ENCODE results near the gene PTP4A2.
"Not testable (repeated sequence)": the region's sequence is repeated elsewhere in the genome, so short reads cannot be mapped to it uniquely, and the experiment has no call there.

PTP4A2 gene

GRCh38 chr1:31902510-31902860 is 35.7 kb downstream of the PTP4A2 start:
- DNase-seq (ENCODE audit: low read depth, low spot score), result no peak
- H3K4me3 ChIP-seq (ENCODE audit: low read length), result no peak overlapping the region

DNA sequence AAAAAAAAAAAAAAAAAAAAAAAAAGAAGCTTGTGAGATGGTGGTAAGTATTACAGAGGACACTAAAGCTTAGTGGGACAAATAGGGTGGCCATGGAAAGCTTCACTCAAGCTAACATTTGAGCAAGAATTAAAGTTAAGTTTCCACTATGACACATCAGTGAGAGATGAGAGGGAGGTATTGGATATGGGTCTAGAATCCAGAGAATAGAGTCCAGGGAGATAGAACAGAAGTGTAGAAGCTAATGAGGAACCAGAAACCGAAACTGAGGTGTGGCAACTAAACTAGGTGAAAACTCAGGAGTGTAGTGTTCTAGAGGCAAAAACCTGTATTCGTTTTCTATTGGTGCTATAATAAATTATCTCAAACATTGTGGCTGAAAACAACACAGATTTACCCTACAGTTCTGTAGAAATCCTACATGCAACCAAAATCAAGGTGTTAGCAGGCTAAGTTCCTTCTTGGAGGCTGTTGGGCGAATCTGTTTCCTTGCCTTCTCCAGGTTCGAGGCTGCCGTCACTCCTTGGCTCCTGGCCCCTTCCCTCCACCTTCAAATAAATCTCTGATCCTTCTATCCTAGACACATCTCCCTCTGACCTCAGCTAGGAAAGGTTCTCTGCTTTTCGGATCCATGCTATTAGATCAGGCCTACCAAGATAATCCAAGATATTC is 36.2 kb downstream of the PTP4A2 start:
- H3K4me3 ChIP-seq (ENCODE audit: low read length), result no peak overlapping the region
- DNase-seq (ENCODE audit: low read depth, low spot score), result no peak

DNA sequence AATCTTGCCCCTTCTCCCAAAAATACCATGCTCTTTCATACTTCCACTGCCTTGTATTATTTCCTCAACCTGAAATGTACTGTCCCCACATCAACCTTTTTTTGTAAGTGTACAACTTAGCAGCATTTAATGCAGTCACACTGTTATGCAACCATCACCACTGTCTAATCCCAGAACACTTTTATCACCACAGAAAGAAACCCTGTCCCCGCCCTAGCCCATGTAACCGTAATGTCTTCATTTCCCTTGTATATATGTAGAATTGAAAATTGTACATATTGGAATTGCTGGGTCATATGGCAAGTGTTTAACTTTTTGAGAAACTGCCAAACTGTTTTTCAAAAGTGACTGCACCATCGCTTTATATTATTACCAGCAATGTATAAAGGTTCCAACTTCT is 37.4 kb downstream of the PTP4A2 start:
- DNase-seq (ENCODE audit: low read depth, low spot score), result no peak
- H3K4me3 ChIP-seq (ENCODE audit: low read length), result no peak overlapping the region

DNA sequence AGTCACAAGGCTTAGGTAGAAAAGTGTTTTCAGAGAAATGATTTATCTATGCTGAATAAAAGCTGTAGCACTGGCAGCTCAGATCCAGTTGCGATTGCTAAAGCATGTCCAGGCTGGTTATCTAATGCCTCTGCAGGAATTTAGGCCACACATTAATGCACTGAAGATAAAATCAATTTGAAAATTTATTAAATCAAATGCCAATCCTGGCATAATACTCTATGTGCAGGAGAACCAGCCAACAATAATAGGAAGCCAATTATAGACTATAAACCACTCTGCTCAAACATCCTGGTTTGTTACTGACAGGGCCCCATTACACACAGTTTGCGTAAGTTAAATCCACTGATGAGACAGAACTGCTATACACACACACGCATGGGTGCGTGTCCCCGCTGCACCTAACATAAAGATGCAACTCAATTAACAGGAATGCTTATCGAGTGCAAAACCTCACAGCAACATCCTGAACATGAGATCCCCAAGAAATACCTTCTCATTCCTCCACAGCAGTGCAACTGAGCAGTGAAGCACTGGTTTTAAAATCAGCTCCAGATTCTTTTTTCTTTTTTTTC is 40.6 kb downstream of the PTP4A2 start:
- DNase-seq (ENCODE audit: low read depth, low spot score), result no peak
- no peak overlapping the region for H3K4me3 ChIP-seq (ENCODE audit: low read length)

GRCh38 chr1:31895474-31896198 is 42.5 kb downstream of the PTP4A2 start:
- not testable (repeated sequence) for H3K4me3 ChIP-seq (ENCODE audit: low read length); DNase-seq (ENCODE audit: low read depth, low spot score)

- no peak for DNase-seq (ENCODE audit: low read depth, low spot score)
- H3K4me3 ChIP-seq (ENCODE audit: low read length), result no peak overlapping the region
These were observed 46.9 kb downstream of the PTP4A2 start for GRCh38 chr1:31891280-31891679.

DNA sequence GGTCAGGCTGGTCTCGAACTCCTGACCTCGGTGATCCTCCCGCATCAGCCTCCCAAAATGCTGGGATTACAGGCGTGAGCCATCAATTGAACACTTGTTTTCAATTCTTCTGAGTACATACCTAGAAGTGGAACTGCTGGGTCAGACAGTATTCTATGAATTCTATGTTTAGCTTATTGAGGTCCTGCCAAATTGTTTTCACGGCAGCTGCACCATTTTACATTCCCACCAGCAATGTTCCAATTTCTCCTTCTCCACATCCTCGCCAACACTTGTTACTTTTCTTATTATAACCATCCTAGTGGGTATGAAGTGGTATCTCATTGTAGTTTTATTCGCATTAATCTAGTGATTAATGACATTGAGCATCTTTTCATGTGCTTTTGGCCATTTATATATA is 49.9 kb downstream of the PTP4A2 start:
- DNase-seq (ENCODE audit: low read depth, low spot score), result no peak

GRCh38 chr1:31886866-31887265 is 51.3 kb downstream of the PTP4A2 start:
- H3K4me3 ChIP-seq (ENCODE audit: low read length), result no peak overlapping the region
- DNase-seq (ENCODE audit: low read depth, low spot score), result no peak

More for the DNA sequence above, 49.9 kb downstream of the PTP4A2 start:
- no peak overlapping the region for H3K4me3 ChIP-seq (ENCODE audit: low read length)

- no peak for DNase-seq (ENCODE audit: low read depth, low spot score)
- no peak overlapping the region for H3K4me3 ChIP-seq (ENCODE audit: low read length)
These were observed 52.3 kb downstream of the PTP4A2 start for GRCh38 chr1:31885851-31886250.

DNA sequence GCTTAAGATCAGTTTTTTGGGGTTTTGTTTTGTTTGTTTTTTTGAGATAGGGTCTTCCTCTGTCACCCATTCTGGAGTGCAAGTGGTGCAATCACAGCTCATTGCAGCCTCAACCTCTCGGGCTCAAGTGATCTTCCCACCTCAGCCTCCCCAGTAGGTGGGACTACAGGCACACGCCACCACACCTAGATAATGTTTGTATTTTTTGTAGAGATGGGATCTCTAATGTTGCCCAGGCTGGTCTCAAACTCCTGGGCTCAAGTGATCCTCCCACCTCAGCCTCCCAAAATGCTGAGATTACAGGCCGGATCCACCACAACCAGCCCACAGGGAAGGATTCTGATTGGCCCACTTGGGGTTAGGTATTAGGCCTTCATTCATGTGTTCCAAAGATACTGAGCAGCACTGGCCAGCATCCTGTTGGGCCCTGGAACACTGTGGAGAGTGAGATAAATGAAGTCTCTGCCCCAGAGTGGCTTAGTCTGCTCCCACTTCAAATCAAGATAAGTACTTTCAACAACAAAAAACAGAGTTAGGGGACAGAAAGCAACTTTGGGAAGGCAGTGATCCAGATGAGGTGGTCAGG is 54.7 kb downstream of the PTP4A2 start:
- H3K4me3 ChIP-seq (ENCODE audit: low read length), result no peak overlapping the region
- DNase-seq (ENCODE audit: low read depth, low spot score), result no peak

- no peak overlapping the region for H3K4me3 ChIP-seq (ENCODE audit: low read length)
- DNase-seq (ENCODE audit: low read depth, low spot score), result no peak
These were observed 56.5 kb downstream of the PTP4A2 start for GRCh38 chr1:31881688-31882000.

GRCh38 chr1:31880957-31881687 is 57.0 kb downstream of the PTP4A2 start:
- no peak for DNase-seq (ENCODE audit: low read depth, low spot score)
- H3K4me3 ChIP-seq (ENCODE audit: low read length), result no peak overlapping the region

- H3K4me3 ChIP-seq (ENCODE audit: low read length), result peak overlapping the region; percentile 23
- peak; percentile 83 for DNase-seq (ENCODE audit: low read depth, low spot score)
These were observed 58.1 kb downstream of the PTP4A2 start for GRCh38 chr1:31879981-31880608.

GRCh38 chr1:31878058-31878457 is 60.1 kb downstream of the PTP4A2 start:
- DNase-seq (ENCODE audit: low read depth, low spot score), result no peak
- no peak overlapping the region for H3K4me3 ChIP-seq (ENCODE audit: low read length)

DNA sequence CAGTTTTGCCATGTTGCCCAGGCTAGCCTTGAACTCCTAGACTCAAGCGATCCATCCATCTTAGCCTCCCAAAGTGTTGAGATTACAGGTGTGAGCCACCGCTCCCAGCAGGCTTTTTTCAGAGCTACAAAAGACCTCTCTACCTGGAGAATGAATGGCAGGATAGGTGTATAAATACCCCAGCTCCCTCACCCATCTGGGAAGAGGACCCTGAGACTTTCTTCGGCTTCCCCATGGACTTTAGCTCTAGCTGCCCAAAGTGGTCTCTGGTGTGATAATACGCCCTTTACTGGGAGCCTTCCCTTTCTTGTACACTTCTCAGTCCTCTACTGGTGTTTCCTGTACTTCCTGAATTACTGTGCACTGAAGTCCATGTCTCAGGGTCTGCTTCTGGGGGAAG is 60.6 kb downstream of the PTP4A2 start:
- H3K4me3 ChIP-seq (ENCODE audit: low read length), result no peak overlapping the region
- DNase-seq (ENCODE audit: low read depth, low spot score), result no peak

DNA sequence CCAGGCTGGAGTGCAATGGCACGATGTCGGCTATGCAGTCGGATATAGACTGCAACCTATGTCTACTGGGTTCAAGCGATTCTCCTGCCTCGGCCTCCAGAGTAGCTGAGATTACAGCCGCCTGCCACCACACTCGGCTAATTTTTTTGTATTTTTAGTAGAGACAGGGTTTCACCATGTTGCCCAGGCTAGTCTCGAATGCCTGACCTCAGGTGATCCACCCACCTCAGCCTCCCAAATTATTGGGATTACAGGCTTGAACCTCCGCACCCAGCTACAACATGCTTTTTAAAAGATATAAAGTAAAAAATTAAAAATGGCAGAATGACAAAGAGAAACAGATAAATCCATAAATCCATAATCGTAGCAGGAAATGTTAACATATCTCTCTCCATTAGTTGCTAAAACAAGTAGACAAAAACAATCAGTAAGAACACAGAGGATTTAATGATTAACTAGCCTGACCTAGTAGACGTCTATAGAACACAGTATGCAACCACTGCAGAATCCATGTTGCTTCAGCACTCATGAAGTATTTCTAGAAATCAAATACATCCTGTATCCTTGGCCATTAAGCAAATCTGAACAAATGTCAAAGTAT is 62.4 kb downstream of the PTP4A2 start:
- no peak for DNase-seq (ENCODE audit: low read depth, low spot score)
- H3K4me3 ChIP-seq (ENCODE audit: low read length), result no peak overlapping the region

DNA sequence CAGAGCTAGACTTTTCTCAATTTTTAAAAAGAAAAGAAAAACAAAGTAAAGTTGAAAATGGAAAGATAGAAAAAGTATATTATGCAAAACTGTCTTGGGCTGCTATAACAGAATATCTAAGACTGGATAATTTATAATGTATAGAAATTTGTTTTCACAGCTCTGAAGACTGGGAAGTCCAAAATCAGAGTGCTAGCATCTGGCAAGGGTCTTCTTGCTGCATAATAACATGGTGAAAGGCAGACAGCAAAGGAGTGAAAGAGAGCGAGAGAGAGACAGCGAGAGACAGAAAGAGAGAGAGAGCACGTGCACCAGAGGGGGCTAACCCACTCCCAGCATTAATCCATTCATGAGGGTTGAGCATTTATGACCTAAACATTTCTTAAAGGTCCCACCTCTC is 63.2 kb downstream of the PTP4A2 start:
- no peak for DNase-seq (ENCODE audit: low read depth, low spot score)
- H3K4me3 ChIP-seq (ENCODE audit: low read length), result no peak overlapping the region

DNA sequence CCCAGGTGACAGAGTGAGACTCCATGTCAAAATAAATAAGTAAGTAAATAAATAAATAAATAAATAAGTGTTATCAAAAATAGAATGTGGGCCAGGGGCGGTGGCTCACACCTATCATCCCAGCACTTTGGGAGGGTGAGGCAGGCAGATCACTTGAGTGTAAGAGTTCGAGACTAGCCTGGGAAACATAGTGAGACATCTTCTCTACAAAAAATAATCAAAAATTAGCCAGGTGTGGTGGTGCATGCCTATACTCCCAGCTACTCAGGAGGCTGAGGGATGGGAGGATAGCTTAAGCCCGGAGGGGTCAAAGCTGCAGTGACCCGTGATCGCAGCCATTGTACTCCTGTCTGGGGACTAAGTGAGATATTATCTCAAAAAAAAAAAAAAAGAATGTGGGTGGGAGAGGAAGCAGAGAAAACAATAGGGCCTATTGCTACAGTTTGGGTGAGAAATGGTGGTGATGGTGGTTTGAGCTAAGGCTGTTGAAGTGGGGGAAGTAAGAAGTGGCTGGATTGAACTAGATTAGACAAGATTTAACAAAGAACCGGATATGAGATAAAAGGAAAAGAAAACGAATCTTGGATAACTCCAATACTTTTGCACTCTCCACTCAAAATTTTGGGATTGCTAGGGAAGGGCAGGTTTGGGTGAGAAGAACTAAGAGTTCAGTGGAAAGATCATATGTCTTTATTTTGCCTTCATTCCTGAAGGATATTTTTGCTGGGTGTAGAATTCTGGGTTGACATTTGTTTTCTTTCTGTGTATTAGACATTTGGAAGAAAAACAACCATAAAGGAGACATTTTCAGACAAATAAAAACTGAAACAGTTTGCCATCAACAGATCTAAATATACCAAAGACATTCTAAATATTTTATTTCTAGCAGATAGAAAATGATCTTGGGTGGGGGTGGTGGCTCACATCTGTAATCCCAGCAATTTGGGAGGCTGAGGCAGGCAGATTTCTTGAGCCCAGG is 65.2 kb downstream of the PTP4A2 start:
- H3K4me3 ChIP-seq (ENCODE audit: low read length), result no peak overlapping the region
- peak; percentile 92 for DNase-seq (ENCODE audit: low read depth, low spot score)
